ENCODE data around the gene LTBP2. TPM values are rescaled to one million over a fixed set of nuclear protein-coding genes. Genes with fewer than 3 reads are reported as not detected.

LTBP2 gene
- total and polyA plus RNA-seq, 2 of the 8 experiments (the other 6 are each of a cell fraction or from before 2014, with no cell fraction given) = 0.48 to 0.89 TPM

DNA sequence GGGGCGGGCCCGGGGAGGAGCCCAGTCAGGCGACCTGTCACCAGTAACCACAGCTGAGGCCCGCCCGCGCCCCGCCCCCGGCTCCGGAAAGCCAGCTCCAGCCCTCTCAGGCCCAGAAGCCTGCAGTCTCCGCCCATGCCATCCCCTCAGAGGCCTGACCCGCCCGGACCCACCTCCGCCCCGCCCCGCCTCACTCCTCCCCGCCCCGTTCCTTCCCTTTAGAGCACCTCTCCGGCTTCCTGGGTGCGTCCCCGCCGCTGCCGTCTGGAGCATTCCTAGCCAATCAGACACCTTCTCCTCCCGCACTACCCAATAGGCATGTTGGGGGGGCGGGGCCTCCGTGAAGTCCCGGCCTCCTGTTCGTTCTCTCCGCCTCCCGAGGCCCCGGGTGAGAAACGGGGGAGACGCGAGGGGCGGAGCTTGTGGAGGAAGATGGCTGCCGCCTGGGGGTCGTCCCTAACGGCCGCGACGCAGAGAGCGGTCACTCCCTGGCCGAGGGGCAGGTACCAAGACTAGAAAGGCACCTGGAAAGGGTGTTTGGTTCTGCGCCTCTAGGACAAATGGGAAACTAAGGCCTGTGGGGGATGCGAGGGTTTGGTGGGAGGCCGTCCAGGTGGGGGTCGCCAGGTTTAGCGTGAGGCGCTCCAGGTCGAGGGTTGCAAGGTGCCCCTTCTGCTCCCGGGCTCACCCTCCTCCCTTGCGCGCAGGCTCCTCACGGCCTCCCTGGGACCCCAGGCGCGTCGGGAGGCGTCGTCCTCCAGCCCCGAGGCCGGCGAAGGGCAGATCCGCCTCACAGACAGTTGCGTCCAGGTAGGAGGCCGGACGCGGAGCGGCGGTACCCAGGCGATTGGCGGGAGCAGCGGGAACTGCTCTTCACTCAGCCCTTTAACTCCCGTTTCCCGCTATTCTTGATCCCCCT lies 118.4 kb downstream of the LTBP2 start, which contains the start of gene ISCA2:
ISCA2 (plus strand) TSS at position 423 of the 919 bp plus-strand sequence; CDS start at position 433, 10 bp downstream.
- peak within 1 kb of the TSS; percentile 87 to 92 (median 88) for H3K9ac ChIP-seq (replicated peaks in 1 of 4; ENCODE audit: extremely low read depth in 1 of 4, low read depth in 3 of 4, low read length in 3 of 4)
- 0% methylated on average over 38 of the region's 73 CpGs; no CpG with 5 or more reads in 1 of the 2 experiments for WGBS, 2 experiments (ENCODE audit: extremely low coverage in 1 of 2, insufficient coverage in 1 of 2, insufficient read length in 1 of 2, insufficient replicate concordance in 2 of 2, low coverage in 1 of 2, low lambda C conversion rate in 2 of 2, missing lambda C conversion rate in 1 of 2)
- peaks cover 6% of the 10 kb centered on the region; the same call in 1 of the 2 replicates for H3K79me1 ChIP-seq (ENCODE audit: low read depth, low read length)
- H3K27me3 ChIP-seq (replicated peaks in 1 of 4; ENCODE audit: control insufficient read depth in 3 of 4, extremely low read depth in 1 of 4, insufficient read depth in 3 of 4, low read length in 3 of 4) = no peaks in the 10 kb centered on the region
- peaks cover 0 to 4% (median 1%) of the 10 kb centered on the region in 4 experiments; a peak in 2 of 7 replicates for H3K4me1 ChIP-seq (replicated peaks in 1 of 4; ENCODE audit: control insufficient read depth in 3 of 4, insufficient read depth in 4 of 4, low read length in 3 of 4)
- peak within 1 kb of the TSS; percentile 94 for H3K18ac ChIP-seq (ENCODE audit: extremely low read depth, low read length)
- peak within 1 kb of the TSS; percentile 83 for H4K91ac ChIP-seq (replicated peaks; ENCODE audit: insufficient read length, low read length)
- H3K14ac ChIP-seq (ENCODE audit: insufficient read length) = no peak within 1 kb of the TSS
- ChIA-PET POLR2A (ENCODE audit: partially characterized antibody) (interaction anchor here (0.7 to 2.4 kb wide), 9 partner anchors 11 to 280 kb away, joined by 3 to 8 read pairs (median 4); partner anchors contain the start of gene ABCD4), CTCF (ENCODE audit: partially characterized antibody) (interaction anchor here (0.7 to 1.4 kb wide), 4 partner anchors 9 to 146 kb away, joined by 3 read pairs; partner anchors contain the start of gene VRTN)
- no peak within 1 kb of the TSS for H2AK5ac ChIP-seq (ENCODE audit: low read depth, low read length)
- peak; percentile 98 to 99 for DNase-seq (ENCODE audit: low read depth in 1 of 2, low spot score in 2 of 2)
- H3K27ac ChIP-seq (ENCODE audit: low read depth, low read length) = peak within 1 kb of the TSS; percentile 86
- peaks cover 12% of the 10 kb centered on the region for H3K23me2 ChIP-seq (ENCODE audit: low read depth, low read length)
- no peak within 1 kb of the TSS for H2BK120ac ChIP-seq (replicated peaks; ENCODE audit: low read depth, low read length)
- H3K56ac ChIP-seq (replicated peaks; ENCODE audit: insufficient read length, low read depth, low read length) = no peak within 1 kb of the TSS
- peak within 1 kb of the TSS; percentile 73 to 99 (median 95) for H3K4me3 ChIP-seq (ENCODE audit: extremely low read depth in 1 of 4, insufficient read depth in 2 of 4, low read depth in 3 of 4, low read length in 4 of 4)
- H4K5ac ChIP-seq (ENCODE audit: insufficient read length, low read depth, low read length) = peak within 1 kb of the TSS; percentile 89
- peak within 1 kb of the TSS; percentile 95; the same call in 1 of the 2 replicates for H4K8ac ChIP-seq (ENCODE audit: extremely low read depth, insufficient read depth, low read length)
- H4K20me1 ChIP-seq (replicated peaks in 1 of 2; ENCODE audit: control insufficient read depth in 1 of 2, insufficient read depth in 2 of 2, low read length in 2 of 2) = peaks cover 0 to 6% of the 10 kb centered on the region in 2 experiments
- H3K36me3 ChIP-seq (ENCODE audit: control insufficient read depth in 2 of 4, insufficient read depth in 4 of 4, low read length in 3 of 4) = peaks cover 0 to 7% (median 0%) of the 10 kb centered on the region in 4 experiments; a peak in 1 of 8 replicates
- H2BK15ac ChIP-seq (ENCODE audit: low read length) = no peak within 1 kb of the TSS
- H3K9me3 ChIP-seq (ENCODE audit: insufficient read depth in 2 of 2, low read depth in 1 of 2, low read length in 1 of 2) = no peaks in the 10 kb centered on the region
- no peak within 1 kb of the TSS for H3K4ac ChIP-seq (replicated peaks; ENCODE audit: insufficient read length, low read depth, low read length)
- peaks cover 0 to 50% of the 10 kb centered on the region in 2 experiments; a peak in 3 of 4 replicates for H3K79me2 ChIP-seq (ENCODE audit: control insufficient read depth in 1 of 2, insufficient read depth in 2 of 2, low read length in 2 of 2)
- H3K4me2 ChIP-seq (ENCODE audit: insufficient read depth in 1 of 2, low read depth in 2 of 2, low read length in 2 of 2) = peak within 1 kb of the TSS; percentile 85 to 89
- peak within 1 kb of the TSS; percentile 95 for H2BK5ac ChIP-seq (ENCODE audit: low read depth, low read length)
- no peak within 1 kb of the TSS for H2BK20ac ChIP-seq (ENCODE audit: low read length)
- peak within 1 kb of the TSS; percentile 68; the same call in 1 of the 2 replicates for H2AFZ ChIP-seq (ENCODE audit: low read length)
- FAIRE-seq = no peak
- H2BK12ac ChIP-seq (ENCODE audit: low read depth, low read length) = peak within 1 kb of the TSS; percentile 88; the same call in 1 of the 2 replicates
- no peak within 1 kb of the TSS for H3K23ac ChIP-seq (ENCODE audit: insufficient read length)
- TF ChIP-seq NANOG (IDR thresholded peaks at IDR 0.05; ENCODE audit: insufficient read depth, low read depth, low read length, poor library complexity, severe bottlenecking) = no peak
- TF ChIP-seq CBX8 (IDR thresholded peaks at IDR 0.05; ENCODE audit: borderline replicate concordance, low read depth, low read length) = no peak
- TF ChIP-seq CTCF (IDR thresholded peaks at IDR 0.05; ENCODE audit: control extremely low read depth in 1 of 3, insufficient read depth in 1 of 3, low read depth in 1 of 3, low read length in 3 of 3) = 0 out of 4 replicates have a peak, but pooled peaks of 1 of the 3 experiments have one; percentile 4
- no peak for TF ChIP-seq EZH2 (IDR thresholded peaks at IDR 0.05; ENCODE audit: low read depth, low read length, severe bottlenecking)
- peak; percentile 94 for TF ChIP-seq YY1 (IDR thresholded peaks at IDR 0.05; ENCODE audit: low read depth, low read length)
- no peak for TF ChIP-seq HDAC2 (IDR thresholded peaks at IDR 0.05; ENCODE audit: borderline replicate concordance in 1 of 2, low read depth in 2 of 2, low read length in 2 of 2)

All from H1 (cell line).